Gastroesophageal sphincter (tissue), 3 donors: Measurements from ENCODE around the gene FNDC3B.

Source experiments
- EP300 ChIP-seq: sonication (generic); formaldehyde crosslinking; IDR thresholded peaks from one replicate; pipeline ENCODE4 v1.6.1; 2017; ENCODE audit warnings: antibody characterized with exemption, mild to moderate bottlenecking
- POLR2A ChIP-seq, 2 donors: fragments of 450-650 bp; IDR thresholded peaks; one replicate each; pipeline ENCODE4 v1.6.1; 2017; ENCODE audit warnings: antibody characterized with exemption in 2 of 2, mild to moderate bottlenecking in 2 of 2, moderate library complexity in 1 of 2
- POLR2AphosphoS5 ChIP-seq: sonication (generic); formaldehyde crosslinking; IDR thresholded peaks from one replicate; pipeline ENCODE4 v1.6.1; 2017; ENCODE audit warnings: antibody characterized with exemption
- TF ChIP-seq, protein P1 (sequence below), 4 experiments: fragments of 200-600 bp in 2 of 4; fragments of 450-650 bp in 2 of 4; sonication (generic) in 1 of 4; IDR thresholded peaks; one replicate each; pipeline ENCODE4 v1.5.1; 2017 to 2019; ENCODE audit warnings: antibody characterized with exemption in 4 of 4, mild to moderate bottlenecking in 2 of 4, moderate library complexity in 2 of 4

DNA sequence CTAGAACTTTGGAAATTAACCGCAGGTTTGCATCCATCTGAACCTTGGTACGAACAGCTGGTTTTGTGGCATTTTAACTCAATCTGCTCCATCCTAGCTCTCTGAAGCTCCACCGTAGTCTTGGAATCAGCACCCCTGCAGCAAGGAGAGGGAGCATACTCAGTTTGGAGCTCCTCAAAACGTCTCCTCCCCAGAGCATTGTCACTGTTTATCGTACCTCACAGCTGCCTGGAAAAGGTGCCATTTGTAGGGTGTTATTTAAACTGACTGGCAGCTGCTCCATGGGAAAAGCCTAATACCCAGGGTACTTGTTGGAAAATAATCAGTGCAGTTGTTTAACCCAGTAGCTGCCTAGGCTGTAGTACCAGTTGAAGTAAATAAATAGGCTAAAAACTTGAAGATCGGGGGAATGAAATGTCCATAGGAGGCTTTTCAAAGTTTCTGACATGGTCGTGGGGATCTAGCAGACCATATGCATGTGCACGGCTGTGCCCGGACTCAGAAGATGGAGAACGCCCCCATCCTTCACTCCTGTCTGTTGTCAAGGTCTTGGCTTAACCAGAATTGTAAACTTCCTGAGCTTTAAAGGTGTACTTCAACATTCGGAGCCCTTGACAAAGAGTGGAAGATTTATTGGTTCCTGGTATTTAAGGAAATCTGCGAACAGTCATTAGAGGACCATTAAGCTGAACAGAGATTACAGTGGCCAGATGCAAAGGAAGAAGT lies 365.0 kb downstream of the FNDC3B start:
- TF ChIP-seq EP300, result no peak
- no peak for TF ChIP-seq POLR2A (IDR thresholded peaks at IDR 0.05)
- TF ChIP-seq, protein P1, sequence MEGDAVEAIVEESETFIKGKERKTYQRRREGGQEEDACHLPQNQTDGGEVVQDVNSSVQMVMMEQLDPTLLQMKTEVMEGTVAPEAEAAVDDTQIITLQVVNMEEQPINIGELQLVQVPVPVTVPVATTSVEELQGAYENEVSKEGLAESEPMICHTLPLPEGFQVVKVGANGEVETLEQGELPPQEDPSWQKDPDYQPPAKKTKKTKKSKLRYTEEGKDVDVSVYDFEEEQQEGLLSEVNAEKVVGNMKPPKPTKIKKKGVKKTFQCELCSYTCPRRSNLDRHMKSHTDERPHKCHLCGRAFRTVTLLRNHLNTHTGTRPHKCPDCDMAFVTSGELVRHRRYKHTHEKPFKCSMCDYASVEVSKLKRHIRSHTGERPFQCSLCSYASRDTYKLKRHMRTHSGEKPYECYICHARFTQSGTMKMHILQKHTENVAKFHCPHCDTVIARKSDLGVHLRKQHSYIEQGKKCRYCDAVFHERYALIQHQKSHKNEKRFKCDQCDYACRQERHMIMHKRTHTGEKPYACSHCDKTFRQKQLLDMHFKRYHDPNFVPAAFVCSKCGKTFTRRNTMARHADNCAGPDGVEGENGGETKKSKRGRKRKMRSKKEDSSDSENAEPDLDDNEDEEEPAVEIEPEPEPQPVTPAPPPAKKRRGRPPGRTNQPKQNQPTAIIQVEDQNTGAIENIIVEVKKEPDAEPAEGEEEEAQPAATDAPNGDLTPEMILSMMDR (IDR thresholded peaks at IDR 0.05), result no peak
- no peak for TF ChIP-seq POLR2AphosphoS5
